Activated gamma-delta T cell treated with Interleukin-2 at 50 U/mL for 16 hours (primary cell): ENCODE measurements around the gene UGT2B10.
"Not testable (repeated sequence)": the region's sequence is repeated elsewhere in the genome, so short reads cannot be mapped to it uniquely, and the experiment has no call there.

Source experiments
- DNase-seq: peaks from one replicate; pipeline ENCODE4 v3.0.0-alpha.2; 2020

Gene UGT2B10

DNA sequence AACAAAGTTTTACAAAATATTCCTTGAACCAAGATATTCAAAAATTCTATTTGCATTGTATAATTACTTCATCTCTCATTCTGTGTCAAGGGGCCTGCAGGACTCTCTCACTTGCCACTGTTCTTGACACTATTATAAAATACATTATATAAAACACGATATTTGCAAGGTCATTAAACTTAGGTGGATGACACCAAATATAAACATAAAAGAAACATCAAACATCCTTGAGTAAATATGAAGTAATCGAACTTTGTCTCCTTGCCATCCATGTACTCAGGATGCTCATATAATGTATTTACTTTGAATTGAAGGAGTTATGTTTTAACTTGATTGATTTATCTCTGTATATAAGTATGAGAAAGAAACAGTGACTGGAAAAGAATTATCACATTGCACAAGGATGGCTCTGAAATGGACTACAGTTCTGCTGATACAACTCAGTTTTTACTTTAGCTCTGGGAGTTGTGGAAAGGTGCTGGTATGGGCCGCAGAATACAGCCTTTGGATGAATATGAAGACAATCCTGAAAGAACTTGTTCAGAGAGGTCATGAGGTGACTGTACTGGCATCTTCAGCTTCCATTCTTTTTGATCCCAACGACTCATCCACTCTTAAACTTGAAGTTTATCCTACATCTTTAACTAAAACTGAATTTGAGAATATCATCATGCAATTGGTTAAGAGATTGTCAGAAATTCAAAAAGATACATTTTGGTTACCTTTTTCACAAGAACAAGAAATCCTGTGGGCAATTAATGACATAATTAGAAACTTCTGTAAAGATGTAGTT, at the start of gene UGT2B10:
UGT2B10 (plus strand) TSS at position 378 of the 793 bp plus-strand sequence; CDS start at position 404, 26 bp downstream.
- DNase-seq = not testable (repeated sequence)

DNA sequence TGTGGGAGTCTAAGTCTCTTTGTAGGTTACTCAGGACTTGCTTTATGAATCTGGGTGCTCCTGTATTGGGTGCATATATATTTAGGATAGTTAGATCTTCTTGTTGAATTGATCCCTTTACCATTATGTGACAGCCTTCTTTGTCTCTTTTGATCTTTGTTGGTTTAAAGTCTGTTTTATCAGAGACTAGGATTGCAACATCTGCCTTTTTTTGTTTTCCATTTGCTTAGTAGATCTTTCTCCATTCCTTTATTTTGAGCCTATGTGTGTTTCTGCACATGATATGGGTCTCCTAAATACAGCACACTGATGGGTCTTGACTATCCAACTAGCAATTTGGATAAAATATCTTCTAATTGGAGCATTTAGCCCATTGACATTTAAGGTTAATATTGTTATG, 44.0 kb upstream of the UGT2B10 start:
- DNase-seq = not testable (repeated sequence)

DNA sequence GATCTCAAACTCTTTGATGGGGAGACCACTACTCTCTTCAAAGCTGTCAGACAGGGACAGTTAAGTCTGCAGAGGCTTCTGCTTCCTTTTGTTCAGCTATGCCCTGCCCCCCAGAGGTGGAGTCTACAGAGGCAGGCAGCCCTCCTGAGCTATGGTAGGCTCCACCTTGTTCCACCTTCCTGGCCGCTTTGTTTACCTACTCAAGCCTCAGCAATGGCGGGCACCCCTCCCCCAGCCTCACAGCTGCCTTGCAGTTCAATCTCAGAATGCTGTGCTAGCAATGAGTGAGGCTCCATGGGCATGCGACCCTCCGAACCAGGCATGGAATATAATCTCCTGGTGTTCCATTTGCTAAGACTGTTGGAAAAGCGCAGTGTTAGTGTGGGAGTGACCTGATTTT, 42.1 kb upstream of the UGT2B10 start:
- DNase-seq = no peak

DNA sequence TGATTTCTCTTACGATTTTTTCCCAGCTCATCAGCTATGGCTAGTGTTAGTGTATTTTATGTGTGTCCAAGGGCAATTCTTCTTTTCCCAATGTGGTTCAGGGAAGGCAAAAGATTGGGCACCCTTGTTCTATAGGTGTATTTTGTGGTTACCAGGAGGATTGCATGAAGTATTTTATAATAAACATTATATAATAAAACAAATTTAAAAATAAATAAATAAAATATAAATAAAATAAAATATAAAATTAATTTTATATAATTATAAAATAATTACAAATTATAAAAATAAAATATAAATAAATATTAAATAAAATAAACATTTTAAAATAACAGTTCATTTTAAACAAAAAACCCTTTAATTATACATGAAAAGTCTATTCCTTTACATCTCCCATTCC, 35.6 kb upstream of the UGT2B10 start:
- DNase-seq = no peak

DNA sequence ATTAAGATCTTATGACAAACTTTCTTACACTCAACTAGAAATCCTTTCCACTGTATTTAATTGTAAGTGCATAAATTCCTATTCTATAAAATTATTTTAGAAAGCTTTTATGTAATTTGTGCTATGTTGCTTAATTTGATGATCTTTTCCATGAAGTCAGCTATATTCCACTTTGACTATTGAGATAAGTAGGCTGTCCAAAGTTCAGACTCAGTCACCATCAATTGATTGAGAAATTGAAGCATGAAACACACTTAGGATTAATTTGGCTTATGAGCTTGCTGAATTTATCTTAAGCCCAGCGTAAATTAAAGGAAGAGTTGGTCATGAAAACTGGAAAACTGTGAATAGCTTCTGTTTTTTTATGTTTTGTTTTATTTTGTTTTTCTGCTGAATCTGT, 18.7 kb upstream of the UGT2B10 start:
- DNase-seq = no peak

DNA sequence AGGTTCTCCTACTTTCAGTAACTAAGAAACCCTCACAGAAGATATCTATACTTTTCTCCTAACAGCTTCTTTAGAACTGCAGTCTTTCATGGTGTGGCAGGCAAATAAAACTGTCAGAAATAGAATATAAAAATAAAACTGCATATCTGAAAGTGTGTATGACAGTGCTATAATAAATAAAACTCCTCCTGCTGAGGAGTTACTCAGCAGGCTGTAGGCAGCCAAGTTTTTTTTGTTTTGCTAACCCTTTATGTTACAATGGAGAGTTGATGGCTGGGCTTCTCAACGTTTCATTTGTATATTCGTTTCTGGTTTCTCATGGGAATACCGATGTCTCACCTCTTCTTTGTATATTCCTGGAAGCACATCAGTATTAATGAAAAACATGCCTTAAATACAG, 18.2 kb upstream of the UGT2B10 start:
- no peak for DNase-seq

DNA sequence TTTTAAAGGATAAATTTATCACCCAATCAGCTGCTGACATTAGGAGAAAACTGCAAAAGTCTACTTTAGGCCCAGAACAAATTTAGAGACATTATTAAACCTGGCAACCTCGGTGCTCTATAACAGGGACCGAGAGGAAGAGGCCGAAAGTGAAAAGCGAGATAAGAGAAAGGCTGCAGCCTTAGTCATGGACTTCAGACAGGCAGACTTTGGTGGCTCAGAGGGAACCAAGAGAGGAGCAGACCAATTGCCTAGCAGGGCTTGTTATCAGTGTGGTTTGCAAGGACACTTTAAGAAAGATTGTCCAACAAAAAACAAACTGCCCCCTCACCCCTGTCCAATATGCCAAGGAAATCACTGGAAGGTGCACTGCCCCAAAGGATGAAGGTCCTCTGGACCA, 12.8 kb upstream of the UGT2B10 start:
- DNase-seq = no peak

DNA sequence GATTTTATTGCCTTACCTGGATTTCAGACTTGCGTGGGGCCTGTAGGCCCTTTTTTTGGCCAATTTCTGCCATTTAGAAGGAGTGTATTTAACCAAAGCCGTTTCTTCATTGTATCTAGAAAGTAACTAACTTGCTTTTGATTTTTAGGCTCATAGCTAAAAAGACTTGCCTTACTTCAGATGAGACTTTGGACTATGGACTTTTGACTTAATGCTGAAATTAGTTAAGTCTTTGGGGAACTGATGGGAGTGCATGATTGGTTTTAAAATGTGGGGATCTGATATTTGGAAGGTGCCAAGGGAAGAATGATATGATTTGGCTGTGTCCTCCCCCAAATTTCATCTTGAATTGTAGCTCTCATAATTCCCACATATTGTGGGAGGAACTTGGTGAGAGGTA, 7.7 kb upstream of the UGT2B10 start:
- DNase-seq = no peak

DNA sequence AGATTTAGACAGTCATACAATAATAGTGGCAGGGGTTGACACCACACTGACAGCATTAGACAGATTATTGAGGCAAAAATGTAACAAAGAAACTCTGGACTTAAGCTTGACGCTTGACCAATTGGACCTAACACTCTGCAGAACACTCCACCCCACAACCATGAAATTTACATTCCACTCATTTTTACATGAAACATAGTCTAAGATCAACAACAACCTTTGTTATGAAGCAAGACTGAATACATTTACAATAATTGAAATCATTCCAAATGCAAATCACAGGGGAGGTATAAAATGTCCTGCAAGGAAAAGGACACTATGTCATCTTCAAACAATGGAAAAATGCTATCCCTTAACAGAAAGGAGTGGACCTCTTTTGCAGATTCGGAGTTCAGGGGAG, 4.9 kb upstream of the UGT2B10 start:
- DNase-seq = no peak

DNA sequence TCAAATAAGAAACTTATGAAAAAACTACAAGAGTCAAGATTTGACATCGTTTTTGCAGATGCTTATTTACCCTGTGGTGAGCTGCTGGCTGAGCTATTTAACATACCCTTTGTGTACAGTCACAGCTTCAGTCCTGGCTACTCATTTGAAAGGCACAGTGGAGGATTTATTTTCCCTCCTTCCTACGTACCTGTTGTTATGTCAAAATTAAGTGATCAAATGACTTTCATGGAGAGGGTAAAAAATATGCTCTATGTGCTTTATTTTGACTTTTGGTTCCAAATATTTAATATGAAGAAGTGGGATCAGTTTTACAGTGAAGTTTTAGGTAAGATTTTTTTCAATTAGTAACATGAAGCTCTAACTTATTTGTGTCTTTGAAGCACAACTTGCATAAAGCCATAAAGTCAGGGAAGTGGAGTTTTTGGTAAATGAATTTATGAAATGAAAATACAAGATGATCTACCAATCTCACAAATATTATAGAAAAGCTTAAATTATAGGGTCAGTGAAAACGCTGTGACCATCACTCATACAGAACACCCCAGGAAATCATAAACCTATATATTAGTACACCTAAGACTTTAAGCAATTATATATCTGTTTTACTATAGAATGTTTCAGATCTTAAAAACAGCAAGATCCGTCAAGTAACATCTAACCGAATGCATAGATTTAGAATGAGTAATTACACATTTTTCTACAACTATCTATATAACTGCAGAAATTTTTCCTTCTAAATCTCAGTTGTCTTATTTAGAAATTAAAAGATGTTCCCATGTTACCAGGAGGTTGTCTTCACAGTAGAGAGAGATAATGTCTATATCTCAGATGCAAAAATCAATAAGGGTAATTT, 844 bp downstream of the UGT2B10 start:
- not testable (repeated sequence) for DNase-seq

DNA sequence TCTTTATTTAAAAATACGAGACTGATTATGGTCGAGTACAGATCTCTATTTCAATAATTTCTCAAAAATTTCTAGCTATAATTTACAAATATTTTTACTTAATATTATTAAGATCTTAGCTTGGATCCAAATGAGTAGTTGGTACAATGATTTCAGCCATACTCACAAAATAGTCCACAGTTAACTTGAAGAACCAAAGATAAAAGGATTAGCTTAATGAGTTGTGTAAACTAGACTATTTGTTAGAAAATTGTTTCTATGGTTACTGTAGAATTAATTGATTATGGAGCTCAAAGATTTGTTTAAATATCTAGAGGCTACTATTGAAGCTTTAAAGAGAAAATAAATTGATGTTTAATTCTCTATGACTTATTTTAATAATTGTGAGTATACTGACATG, 1.6 kb downstream of the UGT2B10 start:
- DNase-seq = no peak

DNA sequence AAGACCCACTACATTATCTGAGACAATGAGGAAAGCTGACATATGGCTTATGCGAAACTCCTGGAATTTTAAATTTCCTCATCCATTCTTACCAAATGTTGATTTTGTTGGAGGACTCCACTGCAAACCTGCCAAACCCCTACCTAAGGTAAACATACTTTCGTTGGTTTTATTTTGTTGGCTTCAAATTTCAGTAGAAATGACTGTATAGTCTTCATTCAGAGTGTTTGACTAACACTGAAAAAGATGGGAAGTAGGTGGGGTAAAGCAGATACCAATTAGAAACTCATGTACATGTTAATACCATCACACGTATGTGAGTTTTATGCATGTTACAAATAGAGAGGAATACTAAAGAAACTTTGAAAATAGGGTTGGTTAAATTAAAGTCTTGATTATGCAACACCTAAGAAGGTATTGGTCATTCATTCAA, 2.3 kb downstream of the UGT2B10 start:
- not testable (repeated sequence) for DNase-seq

DNA sequence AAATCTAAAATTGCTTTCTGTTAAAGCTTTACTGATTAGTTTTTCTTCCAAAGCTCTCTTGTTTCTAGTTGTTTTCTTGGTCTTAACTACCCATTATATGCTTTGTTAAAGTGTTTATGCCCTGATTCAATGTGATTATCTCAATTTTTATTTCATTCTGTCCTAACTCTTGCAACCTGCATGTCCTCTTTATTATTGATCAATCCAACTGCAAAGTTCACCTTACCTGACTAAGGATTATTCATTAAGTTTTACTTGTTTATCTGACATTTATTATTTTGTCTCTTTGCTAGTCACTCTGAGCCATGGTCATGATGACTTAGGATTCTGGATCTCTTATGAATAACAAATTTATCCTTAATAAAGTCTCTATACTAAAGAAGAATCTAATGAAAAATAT, 15.8 kb downstream of the UGT2B10 start:
- no peak for DNase-seq

DNA sequence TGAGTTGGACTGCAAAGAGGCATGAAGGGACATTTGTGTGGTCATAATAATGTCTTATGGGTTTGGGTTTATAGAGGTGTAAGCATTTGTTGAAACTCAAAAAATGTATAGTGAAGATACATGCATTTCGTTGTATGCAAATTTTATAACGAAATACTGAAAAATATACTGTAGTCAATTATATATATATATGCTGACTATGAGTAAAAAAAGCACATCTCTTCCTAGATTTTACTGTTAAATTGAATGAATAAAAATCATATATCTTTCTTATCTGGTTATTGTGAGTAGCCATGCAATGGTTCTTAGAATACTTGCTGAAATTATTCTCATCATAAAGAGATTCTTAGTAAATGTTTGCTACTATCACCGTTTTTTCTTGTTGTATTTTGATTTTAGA, 34.5 kb downstream of the UGT2B10 start:
- DNase-seq = no peak

DNA sequence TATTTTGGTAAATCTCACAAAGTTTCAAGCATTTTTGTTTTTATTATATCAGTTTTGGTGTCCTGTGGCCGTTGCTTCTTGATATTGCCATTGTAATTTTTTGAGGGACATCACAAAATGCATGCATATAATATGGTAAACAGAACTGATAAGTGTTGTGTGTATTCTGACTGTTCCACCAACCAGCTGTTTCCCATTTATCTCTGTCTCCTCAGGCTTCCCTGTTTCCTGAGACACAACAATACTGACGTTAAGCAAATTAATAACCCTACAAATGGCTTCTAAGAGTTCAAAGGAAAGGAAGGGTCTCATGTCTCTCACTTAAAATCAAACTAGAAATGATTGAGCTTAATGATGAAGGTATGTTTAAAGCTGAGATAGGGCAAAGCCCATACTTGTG, 40.0 kb downstream of the UGT2B10 start:
- DNase-seq = no peak

DNA sequence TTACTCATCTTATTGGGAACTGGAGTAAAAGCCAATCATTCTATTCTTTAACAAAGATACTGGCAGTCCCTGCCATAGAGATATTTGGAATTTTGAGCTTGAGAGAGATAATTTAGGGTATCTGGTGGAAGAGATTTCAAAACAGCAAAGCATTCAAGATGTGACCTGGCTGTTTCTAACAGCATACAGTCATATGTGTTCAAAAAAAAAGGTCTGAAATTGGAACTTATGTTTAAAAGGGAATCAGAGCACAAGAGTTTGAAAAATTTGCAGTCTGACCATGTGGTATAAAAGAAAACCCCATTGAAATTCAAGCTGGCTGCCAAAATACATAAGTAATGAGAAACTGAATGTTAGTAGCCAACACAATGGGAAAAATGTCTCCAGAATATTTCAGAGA, 42.2 kb downstream of the UGT2B10 start:
- no peak for DNase-seq

DNA sequence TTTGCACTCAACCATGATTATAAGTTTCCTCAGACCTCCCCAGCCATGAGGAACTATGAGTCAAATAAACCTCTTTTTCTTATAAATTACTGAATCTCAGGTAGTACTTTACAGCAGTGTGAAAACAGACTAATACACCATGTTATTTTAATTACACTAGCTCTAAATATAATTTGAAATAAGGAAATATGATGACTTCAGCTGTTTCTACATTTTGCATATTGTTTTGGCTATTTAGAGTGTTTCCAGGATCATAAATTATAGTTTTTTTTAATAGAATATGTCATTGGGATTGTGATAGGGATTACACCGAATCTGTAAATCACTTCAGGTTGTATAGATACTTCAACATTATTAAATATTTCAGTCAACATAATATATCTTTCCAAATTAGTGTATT, 43.9 kb downstream of the UGT2B10 start:
- DNase-seq = no peak

DNA sequence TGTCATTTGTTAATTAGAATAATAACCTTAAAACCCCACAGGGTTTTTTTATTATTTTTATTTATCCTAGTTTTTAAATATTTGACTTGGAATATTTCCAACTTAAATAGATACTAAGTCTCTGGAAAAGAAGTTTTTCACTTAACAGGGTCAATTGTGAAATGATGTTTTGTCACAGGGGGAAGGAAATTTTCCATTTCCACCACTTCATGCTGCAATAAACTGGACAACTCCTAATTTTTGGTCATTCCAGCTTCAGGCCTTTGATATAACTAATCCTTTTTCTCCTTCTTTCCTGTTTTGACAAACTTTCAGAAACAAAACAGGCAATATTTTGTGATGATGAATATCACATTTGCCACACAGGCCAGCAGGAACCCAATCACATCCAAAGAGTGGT, 45.3 kb downstream of the UGT2B10 start:
- no peak for DNase-seq

DNA sequence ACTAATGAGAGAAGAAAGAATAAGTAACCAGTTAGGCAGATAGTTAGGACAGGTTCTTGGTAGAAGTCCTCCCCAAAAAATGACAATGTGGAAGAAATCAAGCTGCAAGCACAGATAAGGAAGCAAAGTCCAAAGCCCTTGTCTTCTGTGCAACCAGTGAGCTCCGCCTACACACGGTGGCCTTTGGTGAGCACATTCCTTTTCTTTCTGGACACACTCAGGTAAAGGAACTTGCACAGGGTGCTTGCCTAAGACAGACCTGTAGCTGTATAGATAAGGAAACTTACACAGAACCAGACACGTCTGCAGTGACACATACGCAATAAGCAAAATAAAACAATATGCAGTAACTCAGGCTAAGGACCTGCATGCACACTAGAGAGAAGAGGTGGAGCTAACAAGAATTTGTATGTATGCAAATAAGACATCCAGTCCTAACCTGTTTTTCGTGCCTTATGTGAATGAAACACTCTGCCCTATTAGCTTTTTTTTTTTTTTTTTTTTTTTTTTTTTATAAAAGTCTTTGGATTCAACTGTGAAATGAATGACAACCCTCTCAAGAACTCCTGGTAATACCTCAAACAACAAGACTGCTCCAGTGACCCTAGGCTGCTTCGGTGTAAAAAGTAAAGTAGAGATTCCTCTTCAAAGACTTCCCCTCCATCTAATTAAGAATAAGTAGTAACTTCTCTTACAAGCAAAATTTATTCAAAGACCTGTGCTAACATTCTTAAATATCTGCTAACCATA, 48.8 kb downstream of the UGT2B10 start:
- DNase-seq = no peak

DNA sequence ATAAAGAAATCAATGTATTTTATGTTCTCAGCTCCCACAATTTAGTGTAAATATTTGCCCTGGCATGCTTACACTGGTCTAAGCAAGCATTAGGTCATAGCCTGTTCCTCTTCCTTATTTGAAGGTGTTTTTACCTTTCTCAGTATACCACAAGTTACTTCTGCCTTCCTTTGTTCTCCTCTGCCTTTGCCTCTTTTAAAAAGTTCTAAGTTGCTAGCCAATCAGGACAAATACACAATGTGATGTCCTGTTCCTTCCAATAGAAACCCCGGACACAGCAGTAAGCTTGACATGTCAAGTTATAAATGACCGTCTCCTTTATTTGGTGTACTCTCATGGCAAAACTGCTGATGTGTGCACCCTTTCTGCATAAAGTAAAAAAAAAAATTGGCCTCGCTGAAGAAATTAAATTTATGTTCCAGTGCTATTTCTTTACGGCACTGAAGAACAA, 49.4 kb downstream of the UGT2B10 start:
- no peak for DNase-seq

DNA sequence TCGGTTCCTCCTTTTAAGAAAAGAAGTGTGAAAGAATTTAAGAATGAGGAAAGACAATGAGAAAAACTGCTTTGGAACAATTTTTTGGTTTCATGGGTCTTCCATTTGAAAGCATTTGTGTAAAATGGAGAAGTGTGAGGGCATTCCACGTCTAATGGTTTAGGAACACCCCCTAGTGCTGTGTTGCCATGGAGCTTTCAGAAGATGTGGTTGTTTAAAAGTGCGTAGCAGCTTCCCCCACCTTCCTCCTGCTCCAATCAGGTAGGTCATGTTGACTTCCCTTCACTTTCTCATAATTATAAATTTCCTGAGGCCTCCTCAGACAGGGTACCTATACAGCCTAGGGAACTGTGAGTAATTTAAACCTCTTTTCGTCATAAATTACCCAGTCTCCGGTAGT, 50.0 kb downstream of the UGT2B10 start:
- no peak for DNase-seq

DNA sequence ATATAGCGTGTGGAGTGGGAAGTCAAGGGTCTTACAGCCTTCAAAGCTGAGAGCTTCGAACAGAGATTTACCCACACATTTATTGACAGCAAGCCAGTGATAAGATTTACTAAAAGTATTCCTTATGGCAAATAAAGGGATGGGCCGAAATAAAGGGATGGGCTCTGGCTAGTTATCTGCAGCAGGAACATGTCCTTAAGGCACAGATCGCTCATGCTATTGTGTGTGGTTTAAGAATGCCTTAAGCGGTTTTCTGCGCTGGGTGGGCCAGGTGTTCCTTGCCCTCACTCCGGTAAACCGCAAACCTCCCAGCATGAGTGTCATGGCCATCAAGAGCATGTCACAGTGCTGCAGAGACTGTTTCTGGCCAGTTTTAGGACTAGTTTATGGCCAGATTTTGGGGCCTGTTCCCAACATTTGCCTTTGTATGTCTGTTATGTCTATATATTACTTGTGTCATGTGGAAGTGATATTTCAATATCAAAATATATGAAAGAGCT, 53.5 kb downstream of the UGT2B10 start:
- no peak for DNase-seq
